HEK293T (cell line): ENCODE data around the gene BLTP1.

Experiments
- ARNT ChIP-seq: fragments of 450-650 bp; IDR thresholded peaks from 2 replicates; pipeline ENCODE4 v1.6.1; 2017; ENCODE audit warnings: mild to moderate bottlenecking
- FOXK2 ChIP-seq: fragments of 450-650 bp; IDR thresholded peaks from 2 replicates; pipeline ENCODE4 v1.6.1; 2016; ENCODE audit warnings: mild to moderate bottlenecking
- TARDBP ChIP-seq: fragments of 450-650 bp; IDR thresholded peaks from 2 replicates; pipeline ENCODE4 v1.6.1; 2016

DNA sequence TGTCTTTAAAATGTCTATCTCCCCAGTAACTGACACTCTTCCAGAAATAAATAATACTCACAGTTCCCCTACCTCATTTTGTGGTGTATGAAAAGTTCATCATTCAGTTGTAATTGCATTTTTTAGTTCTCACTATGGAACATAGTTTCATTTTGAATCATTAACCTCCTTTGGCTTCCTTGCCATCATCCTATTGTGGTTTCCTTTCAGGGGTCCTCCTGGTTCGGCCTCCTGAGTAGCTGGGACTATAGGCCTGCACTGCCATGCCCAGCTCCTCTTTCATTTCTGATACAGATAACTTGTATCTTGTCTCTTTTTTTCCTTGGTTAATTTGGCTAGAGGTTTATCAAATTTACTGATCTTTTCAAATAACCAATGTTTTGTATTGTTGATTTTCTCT lies 23.1 kb upstream of the BLTP1 start:
- TF ChIP-seq TARDBP, result no peak
- no peak for TF ChIP-seq FOXK2
- TF ChIP-seq ARNT, result no peak
